Measurements from ENCODE around the gene IMMT.
A peak's percentile ranks its signal among the peaks of the same experiment; 100 is the strongest.

The IMMT gene

DNA sequence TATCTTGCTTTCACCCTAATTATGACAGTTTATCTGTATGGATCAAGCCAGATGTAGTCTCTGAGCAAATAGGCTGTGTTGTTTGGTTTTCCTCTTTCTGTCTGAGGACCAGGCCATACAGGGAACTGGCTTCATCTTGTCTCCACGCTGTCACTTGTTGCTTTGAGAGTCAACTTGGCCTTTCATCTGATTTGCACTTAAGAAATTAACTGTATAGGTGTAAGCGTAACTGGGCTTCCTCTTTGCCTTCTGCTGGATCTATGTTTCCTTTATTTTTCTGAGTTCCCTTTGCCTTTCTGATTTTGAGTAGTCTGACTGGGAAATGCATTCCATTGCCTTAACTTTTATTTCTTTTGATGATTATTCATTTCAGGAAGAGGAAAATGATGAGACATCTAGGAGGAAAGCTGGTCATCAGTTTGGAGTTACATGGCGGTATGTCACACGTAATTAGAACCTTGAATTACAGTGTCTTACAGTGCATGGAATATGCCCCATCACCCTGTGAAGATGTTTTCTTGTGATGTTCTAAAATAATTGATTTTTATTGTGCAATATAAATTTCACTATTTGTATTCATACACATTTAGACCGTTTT lies 71.8 kb downstream of the IMMT start:
- Mint-ChIP-seq H3K9me3 (no peaks in the 10 kb centered on the region), H3K36me3 (ENCODE audit: low read depth) (peaks cover 64% of the 10 kb centered on the region), H3K4me1 (ENCODE audit: low read depth) (no peaks in the 10 kb centered on the region), H3K27me3 (ENCODE audit: low read depth) (no peaks in the 10 kb centered on the region), H3K4me3 (no peak overlapping the region), H3K27ac (no peak overlapping the region)

DNA sequence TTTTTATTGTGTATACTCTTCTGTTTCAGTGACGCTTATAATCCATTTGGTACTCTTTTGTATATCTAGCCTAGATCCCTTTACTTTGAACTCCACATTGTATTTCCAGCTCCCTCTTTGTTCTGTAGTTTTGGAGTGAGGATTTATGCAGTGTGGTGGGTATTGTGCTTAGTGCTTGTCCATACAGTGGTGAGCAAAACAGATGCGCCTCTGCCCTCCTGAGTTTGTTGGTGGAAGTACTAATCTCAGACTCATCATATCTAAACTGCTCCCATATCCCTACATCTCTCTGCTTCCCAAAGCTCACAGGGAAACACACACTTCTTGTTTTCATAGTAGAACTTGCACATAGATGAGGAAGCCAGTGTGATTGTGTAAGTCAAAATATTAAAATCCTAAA lies 77.1 kb downstream of the IMMT start:
- Mint-ChIP-seq H3K27ac (no peak overlapping the region), H3K4me1 (ENCODE audit: low read depth) (peaks cover 5% of the 10 kb centered on the region), H3K9me3 (no peaks in the 10 kb centered on the region), H3K36me3 (ENCODE audit: low read depth) (peaks cover 62% of the 10 kb centered on the region), H3K27me3 (ENCODE audit: low read depth) (no peaks in the 10 kb centered on the region), H3K4me3 (no peak overlapping the region)

DNA sequence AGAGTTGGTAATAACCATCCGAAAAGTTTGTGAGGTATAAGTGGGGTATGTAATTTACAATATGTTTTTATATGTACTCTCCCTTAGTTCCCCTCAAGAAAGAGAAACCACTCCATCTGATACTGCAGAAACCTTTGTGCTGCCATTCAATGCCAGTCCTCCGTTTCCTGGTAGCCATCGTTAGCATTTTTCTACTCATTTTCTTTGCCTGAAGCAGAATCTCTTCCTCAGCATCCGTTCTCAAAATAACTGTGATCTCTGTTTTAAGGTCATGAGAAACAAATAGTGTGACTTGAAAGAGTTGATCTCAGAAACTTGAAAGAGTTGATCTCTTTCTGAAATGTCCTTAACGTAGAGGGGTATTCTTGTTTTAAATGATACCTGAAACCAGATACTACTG lies 88.2 kb downstream of the IMMT start:
- Mint-ChIP-seq H3K36me3 (ENCODE audit: low read depth) (peaks cover 34% of the 10 kb centered on the region), H3K4me3 (peak overlapping the region; percentile 90), H3K27ac (peak overlapping the region; percentile 99), H3K9me3 (peaks cover 5% of the 10 kb centered on the region), H3K27me3 (ENCODE audit: low read depth) (no peaks in the 10 kb centered on the region), H3K4me1 (ENCODE audit: low read depth) (peaks cover 48% of the 10 kb centered on the region)

DNA sequence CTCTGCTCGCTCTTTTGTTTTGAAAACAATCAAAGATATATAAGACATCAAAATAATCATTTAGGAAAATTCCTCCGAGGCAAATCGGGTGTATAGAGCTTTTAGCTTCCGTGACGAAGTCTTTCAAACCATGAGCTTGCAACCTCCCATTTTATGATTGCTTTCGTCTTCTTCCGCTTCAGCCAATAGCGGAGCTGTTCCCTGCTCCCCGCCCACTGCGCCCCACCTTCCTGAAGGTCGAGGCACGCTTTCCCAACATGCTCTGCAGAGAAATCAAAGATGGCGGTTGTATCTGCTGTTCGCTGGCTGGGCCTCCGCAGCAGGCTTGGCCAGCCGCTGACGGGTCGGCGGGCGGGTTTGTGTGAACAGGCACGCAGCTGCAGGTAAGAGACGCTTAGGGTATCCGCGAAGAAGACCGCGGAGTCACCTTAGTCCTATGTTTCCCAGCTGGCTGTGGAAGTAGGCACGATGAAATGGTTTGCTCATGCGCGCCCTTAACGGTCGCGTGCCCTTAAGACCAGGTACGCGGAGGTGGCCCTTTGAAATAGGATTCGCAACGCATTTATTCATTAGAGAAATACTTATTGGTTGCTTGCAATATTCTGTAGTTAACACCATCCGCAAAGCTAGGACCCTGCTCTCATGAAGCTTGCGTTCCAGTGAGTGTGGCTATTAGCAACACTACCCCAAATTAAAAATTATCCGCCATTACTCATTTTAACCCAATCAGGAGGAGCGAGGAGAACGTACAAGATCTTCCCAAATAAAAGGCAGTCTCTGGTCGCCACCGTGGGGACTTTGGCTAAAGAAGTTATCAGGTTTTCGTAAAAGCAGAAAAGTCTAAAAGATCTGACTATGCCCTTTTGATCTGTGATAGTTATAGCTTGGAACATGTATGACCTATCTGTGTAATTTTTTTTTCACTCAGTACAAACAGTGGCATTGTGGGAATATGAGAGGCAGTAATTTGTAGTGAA lies 89.0 kb downstream of the IMMT start, which contains the start of gene PTCD3:
Gene PTCD3, plus strand, starts transcription at position 267 of the 977 bp plus-strand sequence. Its CDS starts 13 bp downstream, at position 280.
- peaks cover 51% of the 10 kb centered on the region for H3K4me1 Mint-ChIP-seq (ENCODE audit: low read depth)
- H3K9me3 Mint-ChIP-seq: peaks cover 5% of the 10 kb centered on the region
- peak within 1 kb of the TSS; percentile 90 for H3K4me3 Mint-ChIP-seq
- H3K27me3 Mint-ChIP-seq (ENCODE audit: low read depth): no peaks in the 10 kb centered on the region
- H3K36me3 Mint-ChIP-seq (ENCODE audit: low read depth): peaks cover 38% of the 10 kb centered on the region
- peak within 1 kb of the TSS; percentile 99 for H3K27ac Mint-ChIP-seq

DNA sequence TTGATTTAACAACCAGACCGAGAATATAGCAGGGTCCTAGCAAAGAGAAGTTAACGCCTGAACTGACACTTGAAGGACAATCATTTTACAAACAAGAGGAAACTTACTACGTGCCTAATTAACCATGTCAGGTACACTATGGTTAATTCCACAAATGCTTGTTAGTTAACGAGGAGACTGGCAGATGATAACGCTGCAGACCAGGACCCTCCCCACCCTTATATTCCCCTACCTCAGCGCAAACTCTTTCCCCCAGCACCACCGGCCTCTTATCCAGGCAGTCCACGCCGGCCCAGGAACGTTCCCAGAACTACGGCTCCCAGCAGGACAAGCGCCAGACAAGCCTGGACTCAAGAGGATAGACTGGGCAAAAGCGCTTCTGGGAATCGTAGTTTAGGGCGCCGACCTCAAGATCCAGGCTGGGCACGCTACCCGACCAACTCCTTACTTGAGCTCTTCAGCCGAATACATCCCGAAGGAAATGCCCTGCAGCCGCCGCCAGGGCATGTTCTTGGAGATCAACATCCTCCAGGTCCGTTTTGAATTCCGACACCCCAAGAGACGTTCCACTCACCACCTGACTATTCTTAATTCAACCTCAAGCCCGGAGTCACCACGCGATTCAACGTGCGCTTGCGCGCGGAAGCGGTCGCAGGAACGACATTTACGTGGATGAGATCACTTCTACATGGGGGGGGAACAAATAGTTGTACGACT lies 89.9 kb downstream of the IMMT start, which contains the start of gene POLR1A:
Gene POLR1A, minus strand, starts transcription at position 635 of the 717 bp plus-strand sequence. Its CDS starts 110 bp downstream, at position 525.
- Mint-ChIP-seq H3K27ac (peak within 1 kb of the TSS; percentile 99), H3K4me3 (peak within 1 kb of the TSS; percentile 90), H3K27me3 (ENCODE audit: low read depth) (no peaks in the 10 kb centered on the region), H3K4me1 (ENCODE audit: low read depth) (peaks cover 50% of the 10 kb centered on the region), H3K36me3 (ENCODE audit: low read depth) (peaks cover 30% of the 10 kb centered on the region), H3K9me3 (peaks cover 5% of the 10 kb centered on the region)

DNA sequence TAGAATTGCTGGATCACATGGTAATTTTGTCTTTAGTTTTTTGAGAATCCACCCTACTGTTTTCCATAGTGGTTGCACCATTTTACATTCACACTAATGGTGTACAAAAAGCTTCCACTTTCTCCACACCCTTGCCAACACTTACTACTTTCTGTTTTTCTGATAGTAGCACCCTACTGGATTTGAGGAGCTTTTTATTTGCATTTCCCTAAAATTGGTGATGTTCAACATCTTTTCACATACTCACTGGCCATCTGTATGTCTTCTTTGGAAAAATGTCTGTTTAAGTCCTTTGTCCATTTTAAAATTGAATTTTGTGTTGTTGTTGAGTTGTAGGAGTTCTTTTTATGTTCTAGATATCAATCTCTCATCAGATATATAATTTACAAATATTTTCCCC lies 93.1 kb downstream of the IMMT start:
- no peaks in the 10 kb centered on the region for H3K27me3 Mint-ChIP-seq (ENCODE audit: low read depth)
- peaks cover 34% of the 10 kb centered on the region for H3K4me1 Mint-ChIP-seq (ENCODE audit: low read depth)
- H3K36me3 Mint-ChIP-seq (ENCODE audit: low read depth): peaks cover 36% of the 10 kb centered on the region
- peaks cover 5% of the 10 kb centered on the region for H3K9me3 Mint-ChIP-seq
- no peak overlapping the region for H3K4me3 Mint-ChIP-seq
- H3K27ac Mint-ChIP-seq: no peak overlapping the region

DNA sequence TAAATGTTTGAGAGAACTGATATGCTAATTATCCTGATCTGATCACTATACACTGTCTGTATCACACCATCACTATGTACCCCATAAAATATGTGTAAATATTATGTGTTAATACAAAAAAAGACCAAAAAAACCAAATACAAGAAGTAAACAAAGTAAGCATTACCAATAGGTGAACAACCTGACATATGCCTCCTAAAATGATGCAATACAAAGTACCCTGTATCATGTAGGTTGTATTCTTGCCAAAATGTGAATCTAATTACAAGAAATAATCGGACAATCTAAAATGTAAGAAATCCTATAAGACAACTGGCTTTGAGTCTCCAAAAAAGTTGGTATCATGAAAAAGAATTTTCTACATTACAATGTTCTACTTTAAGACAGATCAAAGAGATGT lies 97.3 kb downstream of the IMMT start:
- peaks cover 31% of the 10 kb centered on the region for H3K36me3 Mint-ChIP-seq (ENCODE audit: low read depth)
- peaks cover 12% of the 10 kb centered on the region for H3K4me1 Mint-ChIP-seq (ENCODE audit: low read depth)
- H3K9me3 Mint-ChIP-seq: peaks cover 5% of the 10 kb centered on the region
- H3K27me3 Mint-ChIP-seq (ENCODE audit: low read depth): no peaks in the 10 kb centered on the region
- no peak overlapping the region for H3K27ac Mint-ChIP-seq
- no peak overlapping the region for H3K4me3 Mint-ChIP-seq

DNA sequence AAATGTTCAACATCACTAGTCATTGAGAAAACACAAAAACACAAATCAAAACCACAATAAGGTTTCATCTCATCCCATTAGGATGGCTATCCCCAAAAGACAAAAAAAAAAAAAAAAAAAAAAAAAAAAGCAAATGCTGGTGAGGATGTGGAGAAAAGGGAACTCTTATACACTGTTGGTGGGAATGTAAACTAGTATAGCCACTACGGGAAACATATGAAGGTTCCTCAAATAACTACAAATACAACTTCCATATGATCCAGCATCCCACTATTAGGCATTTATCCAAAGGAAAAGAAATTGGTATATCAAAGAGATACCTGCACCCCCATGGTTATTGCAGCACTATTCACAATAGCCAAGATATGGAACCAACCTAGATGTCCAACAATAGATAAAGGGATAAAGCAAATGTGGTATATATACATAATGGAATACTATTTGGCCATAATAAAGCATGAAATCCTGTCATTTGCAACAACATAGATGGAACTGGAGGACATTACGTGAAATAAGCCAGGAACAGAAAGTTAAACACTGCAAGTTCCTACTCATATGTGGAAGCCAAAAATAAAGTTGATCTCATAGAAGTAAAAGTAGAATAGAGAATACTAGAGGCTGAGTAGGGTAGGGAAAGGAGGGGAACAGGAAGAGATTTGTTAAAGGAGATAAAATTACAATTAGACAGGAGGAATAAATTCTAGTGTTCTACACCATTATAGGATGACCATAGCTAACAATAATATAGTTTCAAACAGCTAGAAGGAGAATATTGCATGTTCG lies 98.0 kb downstream of the IMMT start:
- Mint-ChIP-seq H3K27me3 (ENCODE audit: low read depth) (no peaks in the 10 kb centered on the region), H3K4me1 (ENCODE audit: low read depth) (peaks cover 7% of the 10 kb centered on the region), H3K9me3 (peaks cover 2% of the 10 kb centered on the region), H3K27ac (no peak overlapping the region), H3K4me3 (no peak overlapping the region), H3K36me3 (ENCODE audit: low read depth) (peaks cover 25% of the 10 kb centered on the region)

DNA sequence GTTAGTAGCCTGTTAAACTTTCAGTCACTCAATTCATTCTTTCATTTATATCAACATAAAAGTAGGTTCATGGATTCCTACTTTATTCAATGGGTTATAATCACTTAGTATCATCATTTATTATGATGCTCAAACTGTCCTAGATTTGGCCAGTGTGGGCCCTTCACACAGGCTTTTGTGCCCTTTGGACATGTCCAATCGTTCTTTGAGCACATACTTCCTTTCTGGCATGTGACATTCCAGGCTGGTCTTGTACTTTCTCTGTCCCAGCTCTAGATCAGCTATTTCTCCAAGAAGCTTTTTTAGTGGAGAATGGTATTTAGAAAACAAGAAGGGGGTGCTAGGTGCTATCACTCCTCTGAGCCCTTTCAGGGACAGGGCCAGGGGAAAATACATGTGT lies 101.0 kb downstream of the IMMT start:
- peaks cover 25% of the 10 kb centered on the region for H3K36me3 Mint-ChIP-seq (ENCODE audit: low read depth)
- peaks cover 2% of the 10 kb centered on the region for H3K4me1 Mint-ChIP-seq (ENCODE audit: low read depth)
- H3K27me3 Mint-ChIP-seq (ENCODE audit: low read depth): no peaks in the 10 kb centered on the region
- no peak overlapping the region for H3K27ac Mint-ChIP-seq
- H3K4me3 Mint-ChIP-seq: no peak overlapping the region
- H3K9me3 Mint-ChIP-seq: no peaks in the 10 kb centered on the region
